K562 (cell line): ENCODE data around the gene C1orf174. TPM values are rescaled to one million over a fixed set of nuclear protein-coding genes. Genes with fewer than 3 reads are reported as not detected.

Source experiments
- ATAC-seq: fragments of 200-7000 bp; cut with Tn5 transposase; 3 replicates; pipeline ENCODE4 v1.9.1; 2020; ENCODE audit warnings: moderate library complexity
- BruUV-seq: library from RNA; stranded (reverse); fragments of 400-500 nt; replicated peaks from 2 replicates; lab custom pipeline; 2021; lab: Mats Ljungman, UMichigan
- CTCF ChIA-PET: fragments of 300-600 bp; formaldehyde crosslinking; extraction: SDS; loops from one replicate; lab custom pipeline; 2021; ENCODE audit warnings: low intra/inter-chr PET ratio; lab: Yijun Ruan, JAX
- POLR2A ChIA-PET: fragments of 300-600, 350-650 bp; sonication (Branson Sonifier 250); formaldehyde crosslinking; extraction: SDS; loops from one replicate; lab custom pipeline; 2021; ENCODE audit warnings: antibody characterized with exemption, inconsistent platforms; lab: Yijun Ruan, JAX
- DNase-seq, 4 experiments: peaks; one replicate each; pipeline versions ENCODE4 v3.0.0 to v3.0.0-alpha.2; 2011 to 2018; ENCODE audit warnings: low spot score in 3 of 4, mixed read lengths in 3 of 4; ENCODE audit errors: extremely low read depth in 1 of 4
- FAIRE-seq: peaks from 2 replicates; lab custom pipeline; 2011; peaks lifted over from hg19 to GRCh38; lab: Jason Lieb, UNC
- H2AFZ ChIP-seq: 2 replicates; pipeline ENCODE4 v1.6.0; 2011; ENCODE audit warnings: low read depth, low read length, control low read depth, inconsistent platforms
- H3K27ac ChIP-seq: fragments of 200-600 bp; 3 replicates; pipeline ENCODE4 v1.8.0; 2011; ENCODE audit warnings: low read depth, mild to moderate bottlenecking, control low read depth, inconsistent platforms, low read length, moderate library complexity, mixed read lengths; ENCODE audit errors: extremely low read depth
- H3K27me3 ChIP-seq, 2 experiments: fragments of 300-600 bp in 1 of 2; 2 replicates in 1 of 2; 3 replicates in 1 of 2; pipeline versions ENCODE4 v1.6.0 to v1.8.0; 2011; ENCODE audit warnings: inconsistent platforms in 2 of 2, low read length in 2 of 2, mild to moderate bottlenecking in 1 of 2, mixed read lengths in 1 of 2, moderate library complexity in 1 of 2; ENCODE audit not compliant: control insufficient read depth in 2 of 2, insufficient read depth in 2 of 2
- H3K36me3 ChIP-seq: fragments of 300-600 bp; 3 replicates; pipeline ENCODE4 v1.8.0; 2011; ENCODE audit warnings: mild to moderate bottlenecking, low read length, inconsistent platforms; ENCODE audit not compliant: control insufficient read depth, insufficient read depth
- H3K4me1 ChIP-seq, 2 experiments: fragments of 200-600 bp in 1 of 2; replicated peaks in 1 of 2; 2 replicates in 1 of 2; 3 replicates in 1 of 2; pipeline versions ENCODE4 v1.5.1 to v1.8.0; 2011; ENCODE audit warnings: inconsistent platforms in 2 of 2, low read length in 2 of 2, mild to moderate bottlenecking in 1 of 2, mixed read lengths in 1 of 2, moderate library complexity in 1 of 2; ENCODE audit not compliant: control insufficient read depth in 2 of 2, insufficient read depth in 2 of 2
- H3K4me2 ChIP-seq: 2 replicates; pipeline ENCODE4 v1.6.1; 2011; ENCODE audit warnings: low read length, control low read depth, inconsistent platforms, mixed read lengths; ENCODE audit not compliant: insufficient read depth
- H3K4me3 ChIP-seq: fragments of 200-600 bp; sonication (generic), shearing (Covaris generic); 2 replicates; pipeline ENCODE4 v1.5.1; 2016; ENCODE audit warnings: control low read depth, inconsistent platforms
- H3K79me2 ChIP-seq: fragments of 200-600 bp; 3 replicates; pipeline ENCODE4 v1.8.0; 2011; ENCODE audit warnings: low read length, inconsistent platforms; ENCODE audit not compliant: control insufficient read depth, insufficient read depth
- H3K9ac ChIP-seq, 2 experiments: 2 replicates each; pipeline versions ENCODE4 v1.6.0 to v1.6.1; 2011; ENCODE audit warnings: low read depth in 2 of 2, low read length in 2 of 2, control low read depth in 1 of 2, inconsistent platforms in 1 of 2, mild to moderate bottlenecking in 1 of 2, mixed read lengths in 1 of 2; ENCODE audit not compliant: insufficient read depth in 1 of 2
- H3K9me1 ChIP-seq: one replicate; pipeline ENCODE4 v1.6.0; 2011; ENCODE audit warnings: inconsistent platforms, mild to moderate bottlenecking, low read length, moderate library complexity; ENCODE audit not compliant: control insufficient read depth, insufficient read depth
- H3K9me3 ChIP-seq: replicated peaks from 2 replicates; pipeline ENCODE4 v1.5.1; 2011; ENCODE audit warnings: low read depth, low read length, inconsistent platforms; ENCODE audit not compliant: control insufficient read depth, insufficient read depth
- H4K20me1 ChIP-seq: replicated peaks from 2 replicates; pipeline ENCODE4 v1.6.1; 2011; ENCODE audit warnings: low read length, inconsistent platforms, mixed read lengths; ENCODE audit not compliant: control insufficient read depth, insufficient read depth
- DMBX1 ChIP-seq: fragments of 250-450 bp; sonication (Bioruptor Pico); IDR thresholded peaks from 2 replicates; pipeline ENCODE4 v1.8.0; 2022; ENCODE audit warnings: inconsistent platforms, mild to moderate bottlenecking, moderate library complexity, borderline replicate concordance
- FUS ChIP-seq: fragments of 200-400 bp; formaldehyde crosslinking; optimal IDR thresholded peaks from 2 replicates; pipeline ENCODE3; 2017; ENCODE audit warnings: low read depth, low read length
- LEF1 ChIP-seq: fragments of 450-650 bp; IDR thresholded peaks from 2 replicates; pipeline ENCODE4 v1.6.1; 2016; ENCODE audit warnings: mild to moderate bottlenecking
- MAZ ChIP-seq, 2 experiments: fragments of 450-650 bp in 1 of 2; sonication (generic) in 1 of 2; formaldehyde crosslinking; IDR thresholded peaks in 1 of 2; conservative IDR thresholded peaks in 1 of 2; 2 replicates each; pipeline versions ENCODE4 v1.4.0 to v1.5.0; 2020; ENCODE audit warnings: mild to moderate bottlenecking in 1 of 2, missing genetic modification reagents in 1 of 2
- RBFOX2 ChIP-seq: fragments of 200-400 bp; formaldehyde crosslinking; IDR thresholded peaks from 2 replicates; pipeline ENCODE4 v1.6.1; 2017; ENCODE audit warnings: low read depth, mild to moderate bottlenecking, low read length, moderate library complexity
- THAP12 ChIP-seq: fragments of 250-450 bp; sonication (Bioruptor Pico); IDR thresholded peaks from 2 replicates; pipeline ENCODE4 v1.9.0; 2021; ENCODE audit warnings: mild to moderate bottlenecking, inconsistent platforms
- U2AF1 ChIP-seq: fragments of 200-400 bp; formaldehyde crosslinking; optimal IDR thresholded peaks from 2 replicates; pipeline ENCODE3; 2017; ENCODE audit warnings: mild to moderate bottlenecking, low read depth, low read length, moderate library complexity
- XRCC3 ChIP-seq: fragments of 450-650 bp; IDR thresholded peaks from 2 replicates; pipeline ENCODE4 v1.6.1; 2017; ENCODE audit warnings: mild to moderate bottlenecking, moderate library complexity
- WGBS: fragments of 100-300 bp; shearing (Covaris generic); methylation state at CpG from one replicate; pipeline ENCODE4 v1.1.6; 2016; ENCODE audit warnings: low coverage, mixed read lengths; ENCODE audit not compliant: insufficient coverage; ENCODE audit errors: missing lambda C conversion rate; 5-methylcytosine and 5-hydroxymethylcytosine counted together
- in situ Hi-C: fragments of 300-500 bp; cut with MboI; formaldehyde crosslinking; loops from 4 replicates; pipeline ENCODE4 v1.15.0; 2018; ENCODE audit warnings: inconsistent platforms, mixed read lengths
- intact Hi-C: fragments of 100-400 bp; cut with micrococcal nuclease; formaldehyde crosslinking; loops from 2 replicates; pipeline ENCODE4 v1.14.2; 2022
- polyA plus RNA-seq, 8 experiments: library from polyadenylated mRNA; depleted of rRNA in 4 of 8; stranded (reverse) in 5 of 8; unstranded in 3 of 8; fragments of >200 nt; fragmentation: Nextera tagmentation in 2 of 8; fragmentation: Illumina TruSeq in 1 of 8; extraction: Ambion mirVana in 2 of 8; extraction: Trizol in 1 of 8; gene quantifications; 2 replicates each; pipeline versions ENCODE4 v1.2.1 to v1.2.3, GENCODE V29; 2011 to 2014; ENCODE audit warnings: inconsistent platforms in 1 of 8, missing spikeins in 1 of 8
- total RNA-seq, 7 experiments: library from RNA; depleted of rRNA in 6 of 7; stranded (reverse); fragments of >200 nt in 6 of 7; fragmentation: Illumina TruSeq in 2 of 7; extraction: Trizol in 2 of 7; gene quantifications; 2 replicates each; pipeline versions ENCODE4 v1.2.1 to v1.2.3, GENCODE V29; 2011 to 2021; ENCODE audit warnings: low replicate concordance in 1 of 7
- TF ChIP-seq, protein P1 (sequence below): sonication (generic); formaldehyde crosslinking; IDR thresholded peaks from 2 replicates; pipeline ENCODE4 v1.9.0; 2022; ENCODE audit warnings: mild to moderate bottlenecking, missing genetic modification reagents
- TF ChIP-seq, protein P2 (sequence below), 2 experiments: IDR thresholded peaks; 2 replicates each; pipeline ENCODE4 v1.6.1; 2011; ENCODE audit warnings: borderline replicate concordance in 1 of 2, control low read depth in 1 of 2, low read depth in 1 of 2, low read length in 1 of 2, mild to moderate bottlenecking in 1 of 2, mixed read lengths in 1 of 2, moderate library complexity in 1 of 2; ENCODE audit not compliant: insufficient read depth in 1 of 2, insufficient read length in 1 of 2, poor library complexity in 1 of 2, severe bottlenecking in 1 of 2; ENCODE audit errors: extremely low read depth in 1 of 2
- TF ChIP-seq, protein P3 (sequence below): fragments of 250-450 bp; sonication (Bioruptor Pico); IDR thresholded peaks from 2 replicates; pipeline ENCODE4 v1.4.0; 2020; ENCODE audit warnings: mild to moderate bottlenecking, moderate library complexity

C1orf174 gene
- total and polyA plus RNA-seq, 9 of the 15 experiments (the other 6 are each of a cell fraction or from before 2014, with no cell fraction given) = 38.5 to 64.9 (median 45.4) TPM

- H2AFZ ChIP-seq = no peak overlapping the region
- ChIA-PET CTCF (no interaction called here), POLR2A (interaction anchor here (0.8 to 1.2 kb wide), 2 partner anchors 8 to 13 kb away, joined by 3 to 4 read pairs; no protein-coding TSS in a partner anchor)
- no peak overlapping the region for H3K4me2 ChIP-seq
- WGBS = 1% methylated on average over 15 of the region's 15 CpGs
- no TSS peak for BruUV-seq
- H3K27me3 ChIP-seq = peaks cover 34 to 64% of the 10 kb centered on the region in 2 experiments
- no peaks in the 10 kb centered on the region for H3K9me1 ChIP-seq
- intact Hi-C loops = loop anchor here (10.0 kb wide), 1 partner anchor 1826 kb away; no protein-coding TSS in a partner anchor
- no peak overlapping the region for H3K4me3 ChIP-seq
- FAIRE-seq (no peak), ATAC-seq (no peak), DNase-seq (no peak)
- H3K4me1 ChIP-seq = peaks cover 0 to 10% of the 10 kb centered on the region in 2 experiments; a peak in 2 of 5 replicates
- 0 out of 2 replicates have a peak, but pooled peaks cover 2% of the 10 kb centered on the region for H3K9me3 ChIP-seq
- no peak overlapping the region for H3K27ac ChIP-seq
- TF ChIP-seq, protein P1, sequence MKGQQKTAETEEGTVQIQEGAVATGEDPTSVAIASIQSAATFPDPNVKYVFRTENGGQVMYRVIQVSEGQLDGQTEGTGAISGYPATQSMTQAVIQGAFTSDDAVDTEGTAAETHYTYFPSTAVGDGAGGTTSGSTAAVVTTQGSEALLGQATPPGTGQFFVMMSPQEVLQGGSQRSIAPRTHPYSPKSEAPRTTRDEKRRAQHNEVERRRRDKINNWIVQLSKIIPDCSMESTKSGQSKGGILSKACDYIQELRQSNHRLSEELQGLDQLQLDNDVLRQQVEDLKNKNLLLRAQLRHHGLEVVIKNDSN (CRISPR knock-in tag) = no peak
- TF ChIP-seq RBFOX2 (no peak), DMBX1 (CRISPR knock-in tag) (no peak), XRCC3 (no peak), FUS (no peak), U2AF1 (no peak), MAZ (CRISPR knock-in tag; conservative IDR thresholded peaks at IDR 0.05 in 1 of 2, IDR thresholded peaks at IDR 0.05 in 1 of 2) (no peak), LEF1 (no peak), THAP12 (CRISPR knock-in tag) (no peak)
- TF ChIP-seq, protein P2, sequence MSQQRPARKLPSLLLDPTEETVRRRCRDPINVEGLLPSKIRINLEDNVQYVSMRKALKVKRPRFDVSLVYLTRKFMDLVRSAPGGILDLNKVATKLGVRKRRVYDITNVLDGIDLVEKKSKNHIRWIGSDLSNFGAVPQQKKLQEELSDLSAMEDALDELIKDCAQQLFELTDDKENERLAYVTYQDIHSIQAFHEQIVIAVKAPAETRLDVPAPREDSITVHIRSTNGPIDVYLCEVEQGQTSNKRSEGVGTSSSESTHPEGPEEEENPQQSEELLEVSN (IDR thresholded peaks at IDR 0.05; ENCODE audit: borderline replicate concordance in 1 of 2, extremely low read depth in 1 of 2, insufficient read depth in 1 of 2, insufficient read length in 1 of 2, low read depth in 1 of 2, low read length in 1 of 2, poor library complexity in 1 of 2, severe bottlenecking in 1 of 2) = no peak
- TF ChIP-seq, protein P3, sequence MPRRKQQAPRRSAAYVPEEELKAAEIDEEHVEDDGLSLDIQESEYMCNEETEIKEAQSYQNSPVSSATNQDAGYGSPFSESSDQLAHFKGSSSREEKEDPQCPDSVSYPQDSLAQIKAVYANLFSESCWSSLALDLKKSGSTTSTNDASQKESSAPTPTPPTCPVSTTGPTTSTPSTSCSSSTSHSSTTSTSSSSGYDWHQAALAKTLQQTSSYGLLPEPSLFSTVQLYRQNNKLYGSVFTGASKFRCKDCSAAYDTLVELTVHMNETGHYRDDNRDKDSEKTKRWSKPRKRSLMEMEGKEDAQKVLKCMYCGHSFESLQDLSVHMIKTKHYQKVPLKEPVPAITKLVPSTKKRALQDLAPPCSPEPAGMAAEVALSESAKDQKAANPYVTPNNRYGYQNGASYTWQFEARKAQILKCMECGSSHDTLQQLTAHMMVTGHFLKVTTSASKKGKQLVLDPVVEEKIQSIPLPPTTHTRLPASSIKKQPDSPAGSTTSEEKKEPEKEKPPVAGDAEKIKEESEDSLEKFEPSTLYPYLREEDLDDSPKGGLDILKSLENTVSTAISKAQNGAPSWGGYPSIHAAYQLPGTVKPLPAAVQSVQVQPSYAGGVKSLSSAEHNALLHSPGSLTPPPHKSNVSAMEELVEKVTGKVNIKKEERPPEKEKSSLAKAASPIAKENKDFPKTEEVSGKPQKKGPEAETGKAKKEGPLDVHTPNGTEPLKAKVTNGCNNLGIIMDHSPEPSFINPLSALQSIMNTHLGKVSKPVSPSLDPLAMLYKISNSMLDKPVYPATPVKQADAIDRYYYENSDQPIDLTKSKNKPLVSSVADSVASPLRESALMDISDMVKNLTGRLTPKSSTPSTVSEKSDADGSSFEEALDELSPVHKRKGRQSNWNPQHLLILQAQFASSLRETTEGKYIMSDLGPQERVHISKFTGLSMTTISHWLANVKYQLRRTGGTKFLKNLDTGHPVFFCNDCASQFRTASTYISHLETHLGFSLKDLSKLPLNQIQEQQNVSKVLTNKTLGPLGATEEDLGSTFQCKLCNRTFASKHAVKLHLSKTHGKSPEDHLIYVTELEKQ (CRISPR knock-in tag) = no peak
- in situ Hi-C loops = no loop called here
- H4K20me1 ChIP-seq = 0 out of 2 replicates have a peak, but pooled peaks cover 7% of the 10 kb centered on the region
- no peaks in the 10 kb centered on the region for H3K36me3 ChIP-seq
- H3K79me2 ChIP-seq = no peaks in the 10 kb centered on the region
- no peak overlapping the region for H3K9ac ChIP-seq
Measured at GRCh38 chr1:3918966-3919611, 19.0 kb upstream of the C1orf174 start.
